Fibroblast of villous mesenchyme (primary cell): ENCODE results near the gene PAFAH1B1. TPM values are rescaled to one million over a fixed set of nuclear protein-coding genes. Genes with fewer than 3 reads are reported as not detected.

ENCODE experiments used
- DNase-seq: peaks from one replicate; pipeline ENCODE4 v3.0.0-alpha.2; 2010; ENCODE audit warnings: low read depth
- H3K4me3 ChIP-seq: 2 replicates; pipeline ENCODE4 v1.5.1; 2011; ENCODE audit warnings: low read depth, mild to moderate bottlenecking, low read length
- CTCF ChIP-seq: IDR thresholded peaks from 2 replicates; pipeline ENCODE4 v1.5.1; 2012; ENCODE audit warnings: low read depth, mild to moderate bottlenecking, low read length; ENCODE audit not compliant: insufficient read depth
- total RNA-seq: library from RNA; depleted of rRNA; stranded (reverse); fragments of >200 nt; gene quantifications from 2 replicates; pipeline ENCODE4 v1.2.3, GENCODE V29; 2012

Gene PAFAH1B1
- total RNA-seq, 1 donor = 141 TPM

- no peak for TF ChIP-seq CTCF
- H3K4me3 ChIP-seq = no peak overlapping the region
- no peak for DNase-seq
Measured at GRCh38 chr17:2560658-2561057, 32.8 kb upstream of the PAFAH1B1 start.

GRCh38 chr17:2562162-2562858, 31.1 kb upstream of the PAFAH1B1 start:
- TF ChIP-seq CTCF = no peak
- H3K4me3 ChIP-seq = no peak overlapping the region
- DNase-seq = no peak

GRCh38 chr17:2563061-2563460, 30.4 kb upstream of the PAFAH1B1 start:
- no peak for TF ChIP-seq CTCF
- no peak for DNase-seq
- H3K4me3 ChIP-seq = no peak overlapping the region

DNA sequence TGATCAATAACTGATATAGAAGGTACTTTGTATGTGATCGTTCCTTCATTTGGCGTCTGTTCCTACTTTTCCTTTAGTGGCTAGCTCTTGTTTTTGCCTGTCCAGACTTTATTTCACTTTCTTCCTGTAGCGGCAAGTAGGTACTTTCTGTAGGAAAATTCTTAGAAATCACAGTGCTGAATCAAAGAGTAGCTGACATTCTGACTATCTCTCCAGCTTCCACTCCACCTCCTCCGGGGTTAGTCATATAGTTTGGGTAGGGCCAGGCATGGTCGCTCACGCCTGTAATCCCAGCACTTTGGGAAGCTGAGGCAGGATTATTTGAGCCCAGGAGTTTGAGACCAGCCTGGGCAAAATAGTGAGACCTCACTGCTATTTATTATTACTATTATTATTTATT, 29.9 kb upstream of the PAFAH1B1 start:
- DNase-seq = no peak
- no peak overlapping the region for H3K4me3 ChIP-seq
- TF ChIP-seq CTCF = no peak

GRCh38 chr17:2564877-2565276, 28.6 kb upstream of the PAFAH1B1 start:
- no peak for TF ChIP-seq CTCF
- H3K4me3 ChIP-seq = no peak overlapping the region
- no peak for DNase-seq

GRCh38 chr17:2566056-2566455, 27.4 kb upstream of the PAFAH1B1 start:
- TF ChIP-seq CTCF = no peak

More at GRCh38 chr17:2566056-2566455, 27.4 kb upstream of the PAFAH1B1 start:
- no peak overlapping the region for H3K4me3 ChIP-seq
- DNase-seq = no peak
